GM21381 (cell line): ENCODE results near the gene LY6G6F.
A peak's percentile ranks its signal among the peaks of the same experiment; 100 is the strongest.

Experiments
- ATAC-seq: cut with Tn5 transposase; IDR thresholded peaks from one replicate; pipeline ENCODE4 v1.9.1; 2021; ENCODE audit warnings: mild to moderate bottlenecking, moderate library complexity; ENCODE audit not compliant: unreplicated experiment

LY6G6F gene, protein sequence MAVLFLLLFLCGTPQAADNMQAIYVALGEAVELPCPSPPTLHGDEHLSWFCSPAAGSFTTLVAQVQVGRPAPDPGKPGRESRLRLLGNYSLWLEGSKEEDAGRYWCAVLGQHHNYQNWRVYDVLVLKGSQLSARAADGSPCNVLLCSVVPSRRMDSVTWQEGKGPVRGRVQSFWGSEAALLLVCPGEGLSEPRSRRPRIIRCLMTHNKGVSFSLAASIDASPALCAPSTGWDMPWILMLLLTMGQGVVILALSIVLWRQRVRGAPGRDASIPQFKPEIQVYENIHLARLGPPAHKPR

DNA sequence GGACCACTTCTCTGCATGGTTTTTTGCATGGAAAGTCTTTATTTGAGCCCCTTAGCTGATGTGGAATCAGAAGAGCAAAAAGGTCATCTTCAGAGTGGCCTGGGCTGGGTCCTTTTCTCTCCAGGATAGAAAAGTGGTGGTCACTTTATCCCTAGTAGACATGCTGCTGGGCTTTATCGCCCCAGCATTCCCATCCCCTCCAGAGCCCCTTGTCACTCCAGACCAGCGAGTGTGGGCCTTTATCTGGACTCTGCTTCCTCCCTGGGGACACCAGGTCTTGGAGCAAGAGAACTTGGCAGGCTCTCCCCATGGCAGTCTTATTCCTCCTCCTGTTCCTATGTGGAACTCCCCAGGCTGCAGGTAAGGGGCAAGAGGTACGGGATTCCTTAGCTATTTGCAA is at the start of gene LY6G6F:
Gene LY6G6F (plus strand): TSS at position 268 of the 400 bp plus-strand sequence. CDS start 41 bp downstream, at position 309.
- no peak for ATAC-seq

DNA sequence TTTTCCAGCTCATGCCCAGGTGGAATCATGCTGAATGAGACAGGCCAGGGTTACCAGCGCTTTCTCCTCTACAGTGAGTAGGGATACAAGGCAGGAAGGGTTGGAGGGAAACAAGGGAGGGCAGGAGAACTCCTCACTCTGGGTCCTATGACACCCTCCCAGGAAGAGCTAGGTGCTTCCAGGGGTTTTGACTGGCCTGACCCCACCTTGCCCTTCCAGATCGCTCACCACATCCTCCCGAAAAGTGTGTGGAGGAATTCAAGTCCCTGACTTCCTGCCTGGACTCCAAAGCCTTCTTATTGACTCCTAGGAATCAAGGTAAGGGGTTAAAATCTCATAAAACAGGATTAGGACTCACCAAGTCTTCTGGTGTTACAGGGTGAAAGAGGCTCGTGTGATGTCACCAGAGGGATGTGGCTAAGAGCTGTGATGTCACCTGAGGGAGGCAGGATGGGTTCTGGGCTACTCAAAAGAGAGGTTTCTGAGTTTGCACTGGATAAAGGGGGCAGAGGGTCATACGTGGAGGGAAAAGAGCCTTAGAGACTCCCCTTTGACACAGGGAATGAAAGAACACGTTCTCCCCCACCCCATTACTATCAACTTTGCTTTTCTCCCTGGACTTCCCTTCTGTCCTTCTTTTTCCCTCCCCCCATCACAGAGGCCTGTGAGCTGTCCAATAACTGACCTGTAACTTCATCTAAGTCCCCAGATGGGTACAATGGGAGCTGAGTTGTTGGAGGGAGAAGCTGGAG is 49.1 kb upstream of the LY6G6F start:
- no peak for ATAC-seq

DNA sequence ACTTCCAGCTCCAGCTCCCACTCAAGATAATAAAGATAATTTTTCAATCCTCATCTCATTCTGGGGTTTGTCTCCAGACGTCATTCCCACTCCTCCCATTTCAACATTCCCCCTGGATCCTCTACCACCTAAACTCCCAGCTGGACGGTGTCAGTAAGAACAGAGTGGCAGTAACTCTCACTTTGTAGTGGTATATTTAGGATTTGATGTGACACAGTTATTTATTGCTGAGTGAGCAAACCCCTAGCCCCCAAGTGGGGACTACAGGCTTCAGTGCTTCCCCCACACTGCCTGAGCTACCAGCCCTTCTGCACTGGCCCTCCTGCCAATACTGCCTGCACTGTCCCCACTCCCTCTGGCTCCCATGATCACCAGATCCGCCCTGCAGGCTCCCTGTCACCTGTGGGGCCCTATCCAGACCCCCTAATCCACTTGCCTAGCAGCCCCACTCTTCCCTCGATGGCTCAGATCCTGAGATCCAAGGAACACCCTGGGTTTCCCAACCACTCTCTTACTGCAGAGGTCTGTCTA is 48.4 kb upstream of the LY6G6F start:
- ATAC-seq: no peak

DNA sequence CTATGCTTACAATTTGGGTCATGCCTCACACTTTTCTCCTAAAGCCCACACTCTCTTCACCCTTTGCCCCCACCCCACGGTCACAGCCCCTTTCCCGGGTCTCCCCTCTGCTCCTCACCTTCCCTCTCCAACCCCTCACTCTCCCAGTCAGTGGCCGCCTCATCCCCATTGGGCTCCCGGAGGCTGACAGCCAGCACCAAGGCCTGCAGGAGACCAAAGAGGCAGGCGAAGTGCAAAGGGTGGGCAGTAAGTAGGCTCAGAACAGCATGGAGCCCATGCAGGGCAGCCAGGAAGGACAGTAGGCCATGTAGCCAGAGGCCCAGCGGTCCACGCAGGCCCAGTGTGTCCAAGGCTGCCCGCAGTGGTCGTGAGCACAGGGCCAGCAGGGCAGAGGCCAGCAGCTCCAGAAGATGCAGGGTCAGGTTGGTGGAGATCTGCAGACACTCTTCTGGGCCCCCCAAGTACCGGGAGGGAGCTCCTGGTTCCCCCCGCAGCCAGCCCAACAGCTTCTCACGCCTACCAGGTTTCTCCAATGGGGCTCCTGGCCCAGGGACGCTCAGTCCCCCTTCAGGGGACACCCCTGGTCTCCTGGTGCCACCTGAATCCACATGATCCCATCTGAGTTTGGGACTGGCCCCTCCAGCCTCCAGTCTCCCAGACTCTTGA is 47.5 kb upstream of the LY6G6F start:
- no peak for ATAC-seq

DNA sequence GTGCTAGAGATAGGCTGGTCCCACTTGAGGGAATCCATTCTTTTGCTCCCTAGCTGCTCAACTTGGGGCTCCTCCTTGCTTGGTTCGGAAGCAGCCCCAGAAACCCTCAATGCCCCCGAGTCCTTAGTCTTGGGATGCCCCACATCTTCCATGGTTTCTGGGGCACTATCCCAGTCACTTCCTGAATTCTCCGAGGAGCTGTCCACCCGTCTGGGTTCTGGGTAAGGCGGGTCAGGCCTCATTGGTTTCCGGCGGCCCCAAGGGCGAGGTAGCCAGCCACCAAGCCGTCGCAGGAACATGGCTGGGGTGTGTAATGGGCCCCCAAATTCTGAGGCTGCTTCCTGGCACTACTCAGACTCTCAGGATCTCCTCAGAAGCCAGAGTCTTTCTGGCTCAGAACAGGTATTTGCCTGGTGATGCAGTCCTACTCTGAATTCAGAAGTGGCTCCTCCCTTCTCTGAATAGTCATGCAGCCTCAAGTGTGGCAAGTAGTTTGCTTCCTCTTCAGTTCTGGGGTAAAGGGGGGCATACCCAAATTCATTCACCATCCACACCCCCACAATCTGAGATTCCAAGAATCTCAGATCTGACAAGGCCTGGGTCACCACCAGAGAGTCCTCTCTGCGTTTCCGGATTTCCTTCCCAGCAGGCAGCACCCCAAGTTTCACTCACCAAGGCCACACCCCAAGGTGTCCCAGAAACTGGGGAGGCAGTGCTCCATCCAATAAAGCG is 46.9 kb upstream of the LY6G6F start:
- ATAC-seq: no peak

DNA sequence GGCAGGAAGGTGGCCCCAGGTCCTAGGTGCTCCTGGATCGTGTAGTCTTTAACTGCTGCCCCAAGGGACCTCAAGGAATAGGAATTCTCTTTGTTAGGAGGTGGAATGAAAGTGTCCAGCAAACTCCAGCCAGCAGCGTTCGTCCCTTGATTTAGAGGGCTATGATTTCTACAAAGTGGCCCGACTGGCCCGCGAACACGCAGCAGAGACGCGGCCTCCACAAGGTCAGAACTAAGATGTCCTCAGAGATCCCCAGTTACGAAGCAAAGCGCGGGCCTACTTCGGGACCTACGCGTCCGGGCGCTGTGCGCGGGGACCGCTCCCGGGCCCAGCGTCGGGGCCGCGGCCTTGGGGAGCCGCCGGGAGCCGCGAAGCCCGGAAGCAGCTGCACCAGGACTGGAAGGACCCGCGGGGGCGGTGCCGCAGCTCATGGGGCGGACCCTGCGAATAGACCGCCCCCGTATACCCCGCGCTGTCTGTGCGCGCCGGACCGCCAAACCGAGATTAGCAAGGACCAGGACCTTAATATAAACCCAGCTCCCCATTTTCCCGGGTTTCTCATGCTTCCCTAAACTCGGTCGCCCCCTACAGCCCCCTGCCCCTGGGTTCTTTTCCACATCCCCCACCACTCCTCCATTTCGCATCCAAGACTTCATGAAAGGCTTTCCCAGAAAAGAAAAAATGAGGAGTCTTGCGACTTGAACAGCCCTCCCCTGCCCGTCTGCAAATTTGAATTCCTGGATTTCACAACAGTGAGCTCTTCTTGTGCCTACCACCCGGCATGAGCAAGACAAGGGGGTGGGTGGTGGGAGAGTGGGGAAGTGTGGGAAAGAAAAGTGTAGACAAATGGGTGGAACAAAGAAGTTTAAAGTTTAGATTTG is 46.0 kb upstream of the LY6G6F start, which contains the start of gene C6orf47:
Gene C6orf47 (minus strand): TSS at position 398 of the 881 bp plus-strand sequence. CDS start 831 bp downstream, outside the sequence.
- ATAC-seq: peak; percentile 43

DNA sequence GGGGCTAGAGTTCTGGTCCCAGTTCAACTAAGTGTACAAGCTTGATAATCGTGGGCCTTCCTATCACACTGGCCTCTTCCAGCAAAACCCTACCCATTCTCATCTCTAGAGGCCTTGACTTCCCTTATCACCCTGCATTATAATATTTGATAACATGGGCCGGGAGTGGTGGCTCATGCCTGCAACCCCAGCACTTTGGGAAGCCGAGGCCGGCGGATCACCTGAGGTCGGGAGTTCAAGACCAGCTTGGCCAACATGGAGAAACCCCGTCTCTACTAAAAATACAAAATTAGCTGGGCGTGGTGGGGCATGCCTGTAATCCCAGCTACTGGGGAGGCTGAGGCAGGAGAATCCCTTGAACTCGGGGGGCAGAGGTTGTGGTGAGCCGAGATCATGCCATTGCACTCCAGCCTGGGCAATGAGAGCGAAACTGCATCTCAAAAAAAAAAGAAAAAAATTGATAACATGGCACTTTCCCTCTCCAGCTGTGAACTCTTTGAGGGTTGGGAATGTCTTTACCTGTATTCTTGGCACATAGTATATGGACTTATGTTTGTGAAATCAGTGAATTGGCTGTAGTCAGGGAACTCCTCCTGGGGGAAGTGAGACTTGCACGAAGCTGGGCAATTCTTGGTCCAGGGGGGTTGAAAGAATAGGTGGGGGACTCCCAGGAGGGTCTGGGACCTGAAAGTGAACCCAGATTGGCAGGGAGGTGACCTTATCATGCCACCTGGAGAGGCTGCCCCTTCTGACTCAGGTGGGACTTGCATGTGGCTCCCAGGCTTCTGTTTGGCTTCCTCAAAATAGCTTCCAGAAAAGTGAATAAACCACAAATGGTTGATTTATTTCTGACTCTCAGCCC is 45.2 kb upstream of the LY6G6F start:
- no peak for ATAC-seq

DNA sequence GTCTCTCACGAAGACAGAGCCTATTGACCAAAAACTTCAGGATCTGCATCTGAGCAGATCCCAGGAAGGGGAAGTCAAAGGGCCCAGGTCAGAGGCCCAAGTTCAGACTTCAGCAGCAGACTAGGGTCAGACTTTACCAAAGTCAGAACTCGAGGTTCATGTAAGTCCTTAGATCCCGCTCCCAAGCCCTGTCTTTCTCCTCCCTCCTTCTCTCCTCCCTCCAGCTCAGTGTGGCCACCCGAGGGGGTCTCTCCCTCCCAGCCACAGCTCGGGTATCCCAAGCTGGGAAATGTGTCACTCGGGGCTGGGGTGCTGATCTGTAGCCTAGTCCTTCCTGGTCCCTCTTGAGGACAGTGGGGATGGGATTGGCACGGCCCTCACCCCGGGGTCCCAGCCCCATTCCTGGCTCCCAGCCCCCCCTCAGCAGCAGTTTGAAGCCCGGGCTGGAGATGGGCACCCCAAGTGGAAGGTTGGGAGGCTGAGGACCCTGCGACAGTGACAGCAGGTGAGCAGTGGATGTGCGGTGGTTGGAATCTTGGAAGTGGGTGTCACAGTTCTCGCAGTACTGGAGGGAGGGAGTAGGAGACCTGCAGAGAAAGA is 44.4 kb upstream of the LY6G6F start:
- ATAC-seq: no peak

DNA sequence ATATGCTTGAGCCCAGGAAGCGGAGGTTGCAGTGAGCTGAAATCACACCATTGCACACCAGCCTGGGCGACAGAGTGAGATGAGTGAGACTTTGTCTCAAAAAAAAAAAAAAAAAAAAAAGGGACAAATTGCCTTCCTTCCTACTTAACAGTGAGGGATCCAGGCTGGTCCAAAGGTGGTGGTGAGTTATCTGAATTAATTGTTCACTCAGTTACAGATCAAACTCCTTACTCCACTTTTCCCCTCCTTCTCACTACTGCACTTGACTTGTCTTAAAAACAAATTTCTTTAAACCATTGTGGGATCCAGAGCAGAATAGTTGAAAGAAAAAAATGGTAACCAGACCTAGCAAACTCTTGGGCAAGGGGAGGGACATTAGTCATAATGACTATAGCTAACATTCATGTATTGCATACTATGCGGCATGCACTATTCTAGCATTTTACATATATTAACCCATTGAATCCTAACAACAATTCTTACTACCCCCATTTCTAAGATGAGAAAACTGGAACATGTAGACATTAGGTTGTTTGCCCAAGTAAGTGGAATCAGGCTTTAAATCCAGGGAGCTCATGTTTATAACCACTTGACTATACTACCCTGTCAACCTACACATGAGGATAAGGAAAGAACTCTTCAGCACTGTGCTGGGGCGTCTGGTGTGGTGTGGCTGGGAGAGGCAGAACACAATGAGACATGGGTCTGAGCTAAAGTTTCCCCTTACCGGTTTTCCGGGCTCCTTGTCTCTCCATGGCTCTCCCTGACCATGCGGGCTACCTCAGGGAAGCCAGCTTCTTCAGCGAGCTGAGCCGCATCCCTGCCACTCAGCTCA is 43.3 kb upstream of the LY6G6F start:
- ATAC-seq: no peak

DNA sequence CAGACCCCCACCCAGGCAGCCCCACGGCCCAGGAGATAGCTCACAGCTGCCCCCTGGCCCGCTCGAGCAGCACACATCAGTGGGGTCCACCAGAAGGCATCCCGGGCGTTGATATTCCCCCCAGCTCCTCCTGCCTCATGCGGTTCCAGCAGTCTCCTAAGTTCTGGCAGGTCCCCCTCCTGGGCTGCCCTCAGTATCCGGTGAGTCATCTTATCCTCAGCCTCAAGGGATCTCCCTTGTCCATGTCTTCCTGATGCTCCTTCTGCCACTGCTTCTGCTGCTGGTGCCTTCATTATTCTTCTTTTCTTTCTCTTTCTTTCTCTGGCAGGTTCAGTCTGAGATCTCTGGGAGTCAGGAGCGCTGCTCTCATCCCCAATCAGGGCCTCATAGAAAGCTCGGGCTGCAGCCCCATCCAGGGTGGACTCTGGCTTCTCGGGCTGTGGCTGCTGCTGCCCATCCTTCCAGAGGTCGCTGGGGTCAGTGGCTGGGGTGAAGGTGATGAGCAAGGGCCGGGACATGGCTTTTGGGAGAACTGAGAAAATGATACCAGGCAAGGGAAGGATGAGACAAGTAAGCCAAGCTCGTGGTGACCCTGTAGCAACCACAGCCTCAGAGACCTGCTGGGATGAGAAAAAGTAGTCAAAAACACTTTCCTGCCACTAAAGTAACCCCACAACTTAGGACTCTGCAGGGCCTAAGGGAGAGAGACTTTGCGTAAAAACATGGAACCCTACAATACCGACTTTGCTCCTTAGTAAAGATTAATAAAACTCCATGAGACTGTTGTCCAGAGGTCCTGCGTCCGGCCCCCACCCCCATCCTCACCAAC is 42.5 kb upstream of the LY6G6F start:
- no peak for ATAC-seq

DNA sequence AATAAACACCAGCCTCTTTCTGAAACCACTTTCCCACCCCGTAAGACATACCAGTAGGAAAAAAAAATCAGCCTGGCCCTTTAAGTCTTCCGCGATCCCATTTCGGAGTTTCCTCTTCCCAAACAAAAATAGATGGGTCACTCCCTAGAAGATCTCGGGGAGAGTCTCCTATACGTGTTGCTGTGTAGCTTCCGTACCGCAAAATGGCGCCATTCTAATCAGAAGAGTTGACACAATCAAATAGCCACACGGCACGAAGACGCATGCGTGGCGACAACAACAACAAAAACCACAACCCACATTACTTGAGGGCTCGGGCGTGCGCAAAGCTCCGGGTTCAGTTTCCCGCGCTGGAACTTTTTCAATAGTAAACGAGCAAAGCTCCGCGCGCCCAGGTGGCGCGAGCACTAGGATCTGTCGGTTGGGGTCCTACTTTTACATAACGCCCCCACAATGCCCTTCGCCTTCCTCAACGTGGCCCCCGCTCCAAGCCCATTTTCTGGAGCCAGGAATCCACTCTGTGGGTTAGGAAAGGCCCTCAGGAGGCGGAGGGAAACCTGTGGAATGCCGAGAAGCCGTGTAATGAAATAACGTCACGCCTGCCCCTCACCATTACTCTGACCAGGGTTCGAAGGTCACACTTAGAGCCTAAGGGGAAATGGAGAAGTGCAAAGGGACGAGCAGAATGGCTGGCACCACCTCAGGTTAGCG is 41.7 kb upstream of the LY6G6F start, which contains the start of gene GPANK1:
Gene GPANK1 (minus strand): TSS at position 208 of the 711 bp plus-strand sequence. CDS start 519 bp downstream, outside the sequence.
- peak; percentile 31 for ATAC-seq

DNA sequence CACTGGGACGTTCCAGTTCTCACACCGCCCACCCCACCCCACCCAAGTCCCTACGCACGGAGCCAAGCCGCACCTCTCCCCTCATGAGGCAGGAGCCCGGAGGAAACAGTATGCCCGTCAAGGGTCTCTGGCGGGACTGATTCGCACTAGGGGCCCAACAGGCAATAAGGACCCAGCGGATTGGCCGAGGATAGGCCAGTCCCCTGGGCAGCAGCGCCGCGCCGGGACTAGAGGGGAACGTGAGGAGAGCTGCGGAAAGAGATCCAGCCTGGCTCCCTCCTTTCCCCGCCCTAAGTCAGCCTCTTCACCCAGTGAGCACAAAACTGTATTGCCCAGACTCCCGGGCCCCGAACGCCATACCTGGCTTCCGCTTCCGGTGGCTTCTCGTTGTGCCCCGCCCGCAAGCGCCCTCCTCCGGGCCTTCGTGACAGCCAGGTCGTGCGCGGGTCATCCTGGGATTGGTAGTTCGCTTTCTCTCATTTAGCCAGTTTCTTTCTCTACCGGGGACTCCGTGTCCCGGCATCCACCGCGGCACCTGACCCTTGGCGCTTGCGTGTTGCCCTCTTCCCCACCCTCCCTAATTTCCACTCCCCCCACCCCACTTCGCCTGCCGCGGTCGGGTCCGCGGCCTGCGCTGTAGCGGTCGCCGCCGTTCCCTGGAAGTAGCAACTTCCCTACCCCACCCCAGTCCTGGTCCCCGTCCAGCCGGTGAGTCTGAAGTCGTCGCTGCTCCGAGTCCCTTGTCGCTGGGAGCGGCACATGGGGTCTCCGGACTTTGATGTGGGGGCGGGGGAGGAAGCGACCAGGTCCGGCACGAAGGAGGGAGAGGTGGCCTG is 40.9 kb upstream of the LY6G6F start, which contains the start of gene CSNK2B:
Gene CSNK2B (plus strand): TSS at position 580 of the 836 bp plus-strand sequence. CDS start 752 bp downstream, outside the sequence.
- peak; percentile 77 for ATAC-seq

DNA sequence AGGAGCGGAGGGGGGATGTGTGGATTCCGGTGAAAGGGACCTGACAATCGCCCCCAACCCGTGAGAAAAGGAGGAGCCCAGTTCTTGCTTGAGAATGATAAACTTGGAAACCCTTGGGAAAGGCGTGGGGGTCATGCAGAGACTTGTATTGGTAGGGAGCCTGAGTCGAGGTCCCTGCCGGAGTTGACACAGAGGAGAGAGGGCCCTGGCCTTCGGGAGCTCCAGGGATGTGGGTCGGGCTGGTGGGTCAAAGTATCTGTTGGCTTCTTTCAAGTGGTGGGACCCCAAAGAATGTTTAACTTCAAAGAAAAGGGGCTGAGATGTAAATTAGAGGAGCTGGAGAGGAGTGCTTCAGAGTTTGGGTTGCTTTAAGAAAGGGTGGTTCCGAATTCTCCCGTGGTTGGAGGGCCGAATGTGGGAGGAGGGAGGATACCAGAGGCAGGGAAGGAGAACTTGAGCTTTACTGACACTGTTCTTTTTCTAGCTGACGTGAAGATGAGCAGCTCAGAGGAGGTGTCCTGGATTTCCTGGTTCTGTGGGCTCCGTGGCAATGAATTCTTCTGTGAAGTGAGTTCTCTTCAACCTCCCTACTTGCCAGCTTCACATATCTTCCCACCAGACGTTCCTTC is 40.2 kb upstream of the LY6G6F start:
- ATAC-seq: no peak

DNA sequence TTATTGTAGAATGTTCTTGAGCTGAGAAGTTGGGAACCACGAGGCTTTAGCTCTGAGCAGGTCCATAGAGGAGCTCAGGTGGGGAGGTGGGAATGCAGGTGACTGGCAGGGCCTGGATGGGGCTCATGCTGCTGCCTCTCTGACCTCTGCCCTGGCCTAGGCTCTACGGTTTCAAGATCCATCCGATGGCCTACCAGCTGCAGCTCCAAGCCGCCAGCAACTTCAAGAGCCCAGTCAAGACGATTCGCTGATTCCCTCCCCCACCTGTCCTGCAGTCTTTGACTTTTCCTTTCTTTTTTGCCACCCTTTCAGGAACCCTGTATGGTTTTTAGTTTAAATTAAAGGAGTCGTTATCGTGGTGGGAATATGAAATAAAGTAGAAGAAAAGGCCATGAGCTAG is 37.0 kb upstream of the LY6G6F start, which contains the start of gene LY6G5B:
Gene LY6G5B (plus strand): TSS at position 301 of the 400 bp plus-strand sequence. CDS start 975 bp downstream, outside the sequence.
- no peak for ATAC-seq
